ENCODE results near the gene RDH5. TPM values are rescaled to one million over a fixed set of nuclear protein-coding genes. Genes with fewer than 3 reads are reported as not detected.

The RDH5 gene
- total and polyA plus RNA-seq, 2 of the 4 experiments (the other 2 are of a cell fraction) = 7.3 to 18.8 TPM

- peak overlapping the region; percentile 99 for H2BK5ac ChIP-seq (ENCODE audit: low read depth, low read length, poor library complexity, severe bottlenecking)
- peak overlapping the region; percentile 98 for H2BK120ac ChIP-seq (ENCODE audit: low read depth, low read length)
- POLR2A ChIA-PET (ENCODE audit: unreplicated experiment) = interaction anchor here (0.6 to 1.7 kb wide), 4 partner anchors 8 to 277 kb away, joined by 3 to 8 read pairs (median 4); partner anchors contain the start of genes PYM1 and RDH5
- peak overlapping the region; percentile 98 for H3K56ac ChIP-seq (ENCODE audit: extremely low read depth, insufficient read depth, low read length)
- H3K14ac ChIP-seq (replicated peaks; ENCODE audit: low read depth, low read length) = peak overlapping the region; percentile 99
- peaks cover under 1 to 58% of the 10 kb centered on the region in 2 experiments for H3K79me1 ChIP-seq (ENCODE audit: low read depth in 1 of 2, low read length in 2 of 2)
- H2AK5ac ChIP-seq (ENCODE audit: low read depth, low read length) = peak overlapping the region; percentile 99
- intact Hi-C loops (cut with micrococcal nuclease) (no loop called here), in situ Hi-C loops (cut with MboI; ENCODE audit: low sequenced_read_pairs) (no loop called here), dilution Hi-C loops (cut with HindIII; ENCODE audit: low sequenced_read_pairs, unreplicated experiment) (no loop called here)
- H3K4ac ChIP-seq (ENCODE audit: low read depth, low read length) = peak overlapping the region; percentile 100
- H3K4me3 ChIP-seq (ENCODE audit: insufficient read depth, low read depth, low read length) = peak overlapping the region; percentile 90
- peak overlapping the region; percentile 39 for H4K5ac ChIP-seq (ENCODE audit: low read depth, low read length)
- CTCF ChIA-PET = interaction anchor here (0.7 to 2.0 kb wide), 3 partner anchors 8 to 55 kb away, joined by 3 to 16 read pairs (median 3); no protein-coding TSS in a partner anchor
- H3K9ac ChIP-seq (ENCODE audit: low read depth, low read length) = peak overlapping the region; percentile 92
- H2AK9ac ChIP-seq (replicated peaks; ENCODE audit: low read depth, low read length, poor library complexity) = peak overlapping the region; percentile 100
- H3K9me3 ChIP-seq (ENCODE audit: control insufficient read depth, insufficient read depth, low read length) = no peaks in the 10 kb centered on the region
- H2AFZ ChIP-seq (replicated peaks; ENCODE audit: low read length, poor library complexity) = peak overlapping the region; percentile 94
- peaks cover 21% of the 10 kb centered on the region for H3K36me3 ChIP-seq (ENCODE audit: control insufficient read depth, insufficient read depth, low read length)
- peak overlapping the region; percentile 83; the same call in 1 of the 3 replicates for H2BK15ac ChIP-seq (ENCODE audit: low read depth, low read length)
- WGBS, 2 experiments (ENCODE audit: extremely low coverage in 2 of 2, insufficient read length in 1 of 2) = 15% methylated on average over 5 of the region's 19 CpGs; no CpG with 5 or more reads in 1 of the 2 experiments
- H4K8ac ChIP-seq (ENCODE audit: low read depth in 2 of 2, low read length in 2 of 2) = peak overlapping the region; percentile 30 to 97; a peak in 3 of 4 replicates
- TF ChIP-seq FOS (IDR thresholded peaks at IDR 0.05; ENCODE audit: low read depth, low read length) = no peak
- no peak for TF ChIP-seq RCOR1 (IDR thresholded peaks at IDR 0.05; ENCODE audit: insufficient replicate concordance, low read length)
- no peak for TF ChIP-seq USF2 (IDR thresholded peaks at IDR 0.05; ENCODE audit: low read depth, low read length)
- peak; percentile 90 for TF ChIP-seq POLR2A (IDR thresholded peaks at IDR 0.05; ENCODE audit: low read depth, low read length)
- TF ChIP-seq CTCF (conservative IDR thresholded peaks at IDR 0.05; ENCODE audit: low read depth, low read length) = 0 out of 2 replicates have a peak, but pooled peaks have one; percentile 12
- TF ChIP-seq CEBPB (IDR thresholded peaks at IDR 0.05; ENCODE audit: low read depth, low read length) = no peak
- TF ChIP-seq RAD21 (IDR thresholded peaks at IDR 0.05; ENCODE audit: low read length) = no peak; the same call in 1 of the 2 replicates
- TF ChIP-seq MAZ (IDR thresholded peaks at IDR 0.05; ENCODE audit: borderline replicate concordance, low read depth, low read length) = no peak
- TF ChIP-seq ELK1 (IDR thresholded peaks at IDR 0.05; ENCODE audit: borderline replicate concordance, low read depth, low read length) = no peak
- H3K18ac ChIP-seq (ENCODE audit: low read depth, low read length) = peak overlapping the region; percentile 33
- DNase-seq (peak; percentile 74), ATAC-seq (ENCODE audit: low read depth) (peak; percentile 25)
- TSS peak; percentile 72 for BruUV-seq (replicated peaks)
- H3K27ac ChIP-seq (ENCODE audit: insufficient read depth, low read length) = peak overlapping the region; percentile 98
- peak overlapping the region; percentile 71 for H3K4me2 ChIP-seq (ENCODE audit: low read depth, low read length)
- H3K27me3 ChIP-seq (ENCODE audit: control insufficient read depth, insufficient read depth, low read length) = no peaks in the 10 kb centered on the region
- peak overlapping the region; percentile 100 for H4K91ac ChIP-seq (ENCODE audit: insufficient read depth, low read depth, low read length)
- H4K20me1 ChIP-seq (ENCODE audit: insufficient read depth, low read length) = peaks cover 40% of the 10 kb centered on the region
- H2BK20ac ChIP-seq (ENCODE audit: low read depth, low read length) = peak overlapping the region; percentile 82
- no peaks in the 10 kb centered on the region for H3K9me1 ChIP-seq (ENCODE audit: insufficient read depth, low read length)
- H3K23ac ChIP-seq (ENCODE audit: low read depth, low read length) = peak overlapping the region; percentile 98
- H3K4me1 ChIP-seq (ENCODE audit: control insufficient read depth, insufficient read depth, low read length) = peaks cover 8% of the 10 kb centered on the region
Measured at GRCh38 chr12:55729819-55730818, 9.9 kb downstream of the RDH5 start.
